Stimulated activated CD4-positive, alpha-beta T cell treated with anti-CD3 and anti-CD28 coated beads, Interleukin-2, amount 100 ng/mL, for 24 hours (primary cell): ENCODE data around the gene ANKRD62.
A peak's percentile ranks its signal among the peaks of the same experiment; 100 is the strongest.
"Not testable (repeated sequence)": the region's sequence is repeated elsewhere in the genome, so short reads cannot be mapped to it uniquely, and the experiment has no call there.

Source experiments
- DNase-seq, 2 donors: peaks; one replicate each; pipeline ENCODE4 v3.0.0-alpha.2; 2020

Gene ANKRD62

GRCh38 chr18:12066910-12067511 is 26.6 kb upstream of the ANKRD62 start:
- no peak for DNase-seq

- no peak for DNase-seq
Measured at GRCh38 chr18:12067671-12068070, 26.0 kb upstream of the ANKRD62 start.

- not testable (repeated sequence) for DNase-seq
Measured at GRCh38 chr18:12068316-12068949, 25.2 kb upstream of the ANKRD62 start.

GRCh38 chr18:12068950-12069320 is 24.7 kb upstream of the ANKRD62 start:
- DNase-seq: no peak

GRCh38 chr18:12071066-12071465 is 22.6 kb upstream of the ANKRD62 start:
- DNase-seq: not testable (repeated sequence)

GRCh38 chr18:12072996-12073395 is 20.6 kb upstream of the ANKRD62 start:
- no peak for DNase-seq

- no peak for DNase-seq
Measured at GRCh38 chr18:12074736-12075135, 18.9 kb upstream of the ANKRD62 start.

GRCh38 chr18:12076424-12077140 is 17.1 kb upstream of the ANKRD62 start:
- DNase-seq: peak in 1 of 2 donors; percentile 25

- DNase-seq: not testable (repeated sequence)
Measured at GRCh38 chr18:12077994-12078393, 15.6 kb upstream of the ANKRD62 start.

GRCh38 chr18:12079491-12080237 is 14.0 kb upstream of the ANKRD62 start:
- DNase-seq: no peak

GRCh38 chr18:12085136-12085535 is 8.5 kb upstream of the ANKRD62 start:
- DNase-seq: no peak

- no peak for DNase-seq
Measured at GRCh38 chr18:12085786-12086185, 7.9 kb upstream of the ANKRD62 start.

GRCh38 chr18:12086249-12086648 is 7.4 kb upstream of the ANKRD62 start:
- DNase-seq: no peak

GRCh38 chr18:12086677-12087470 is 6.8 kb upstream of the ANKRD62 start:
- no peak for DNase-seq

GRCh38 chr18:12087471-12088025 is 6.1 kb upstream of the ANKRD62 start:
- DNase-seq: no peak

- no peak for DNase-seq
Measured at GRCh38 chr18:12088096-12088495, 5.5 kb upstream of the ANKRD62 start.

- DNase-seq: no peak
Measured at GRCh38 chr18:12088731-12089375, 4.8 kb upstream of the ANKRD62 start.

- no peak for DNase-seq
Measured at GRCh38 chr18:12091538-12092141, 2.0 kb upstream of the ANKRD62 start.

GRCh38 chr18:12092398-12093229 is 1.0 kb upstream of the ANKRD62 start:
- no peak for DNase-seq

- DNase-seq: no peak
Measured at GRCh38 chr18:12098374-12098773, 4.7 kb downstream of the ANKRD62 start.
